ENCODE results near the gene PHF3. TPM values are rescaled to one million over a fixed set of nuclear protein-coding genes. Genes with fewer than 3 reads are reported as not detected.

The PHF3 gene
- total and polyA plus RNA-seq, 2 donors (not counting 1 experiment from before 2014, with no cell fraction given) = 13.5 to 111 TPM

GRCh38 chr6:63637865-63638445, 2.4 kb downstream of the PHF3 start:
- DNase-seq (no peak), ATAC-seq (ENCODE audit: low read depth) (no peak)
- Histone ChIP-seq H4K20me1 (ENCODE audit: control insufficient read depth, insufficient read depth, low read length, poor library complexity, severe bottlenecking) (peaks cover 39% of the 10 kb centered on the region), H3K4me1 (ENCODE audit: control insufficient read depth in 2 of 2, insufficient read depth in 2 of 2, low read length in 2 of 2) (peaks cover 18 to 41% of the 10 kb centered on the region in 2 donors), H3K4me2 (replicated peaks; ENCODE audit: low read depth, low read length, poor library complexity, severe bottlenecking) (peak overlapping the region; percentile 89), H3K9ac (ENCODE audit: low read length) (peak overlapping the region; percentile 18), H3K27me3 (replicated peaks in 1 of 4; ENCODE audit: control extremely low read depth in 1 of 4, control insufficient read depth in 3 of 4, insufficient read depth in 4 of 4, low read length in 3 of 4) (no peaks in the 10 kb centered on the region), H3K79me2 (ENCODE audit: control insufficient read depth, insufficient read depth, low read length) (peaks cover 80% of the 10 kb centered on the region), H3K27ac (ENCODE audit: low read length in 2 of 2) (no peak overlapping the region), H2AFZ (ENCODE audit: insufficient read depth, low read depth, low read length, poor library complexity, severe bottlenecking) (no peak overlapping the region), H3K36me3 (replicated peaks in 1 of 2; ENCODE audit: control extremely low read depth in 1 of 2, control insufficient read depth in 1 of 2, extremely low read depth in 1 of 2, insufficient read depth in 2 of 2, low read length in 1 of 2) (peaks cover 0 to 3% of the 10 kb centered on the region in 2 experiments), H3K9me3 (ENCODE audit: control extremely low read depth in 1 of 3, control insufficient read depth in 2 of 3, insufficient read depth in 1 of 3, low read length in 2 of 3) (no peaks in the 10 kb centered on the region), H3K4me3 (ENCODE audit: control extremely low read depth in 1 of 5, extremely low read depth in 1 of 5, insufficient read depth in 1 of 5, low read depth in 2 of 5, low read length in 4 of 5) (peak overlapping the region in 1 of 5 experiments; percentile 52)
- peaks cover 61% of the 10 kb centered on the region for H3K4me1 Mint-ChIP-seq
- ChIA-PET CTCF (interaction anchor here (0.8 to 1.0 kb wide), 4 partner anchors 39 to 64 kb away, joined by 3 to 5 read pairs (median 5); no protein-coding TSS in a partner anchor), POLR2A (no interaction called here)
- no CpG with 5 or more reads among the region's 2 CpGs for WGBS (ENCODE audit: insufficient coverage)
- no peaks in the 10 kb centered on the region for H3K27me3 Mint-ChIP-seq
- intact Hi-C loops (cut with micrococcal nuclease) = loop anchor here (2.0 kb wide), 1 partner anchor 45 kb away; no protein-coding TSS in a partner anchor
- no peak overlapping the region for H3K27ac Mint-ChIP-seq
- H3K9me3 Mint-ChIP-seq (ENCODE audit: insufficient read depth) = no peaks in the 10 kb centered on the region
- H3K4me3 Mint-ChIP-seq = peak overlapping the region; percentile 71
- TF ChIP-seq, protein P1, sequence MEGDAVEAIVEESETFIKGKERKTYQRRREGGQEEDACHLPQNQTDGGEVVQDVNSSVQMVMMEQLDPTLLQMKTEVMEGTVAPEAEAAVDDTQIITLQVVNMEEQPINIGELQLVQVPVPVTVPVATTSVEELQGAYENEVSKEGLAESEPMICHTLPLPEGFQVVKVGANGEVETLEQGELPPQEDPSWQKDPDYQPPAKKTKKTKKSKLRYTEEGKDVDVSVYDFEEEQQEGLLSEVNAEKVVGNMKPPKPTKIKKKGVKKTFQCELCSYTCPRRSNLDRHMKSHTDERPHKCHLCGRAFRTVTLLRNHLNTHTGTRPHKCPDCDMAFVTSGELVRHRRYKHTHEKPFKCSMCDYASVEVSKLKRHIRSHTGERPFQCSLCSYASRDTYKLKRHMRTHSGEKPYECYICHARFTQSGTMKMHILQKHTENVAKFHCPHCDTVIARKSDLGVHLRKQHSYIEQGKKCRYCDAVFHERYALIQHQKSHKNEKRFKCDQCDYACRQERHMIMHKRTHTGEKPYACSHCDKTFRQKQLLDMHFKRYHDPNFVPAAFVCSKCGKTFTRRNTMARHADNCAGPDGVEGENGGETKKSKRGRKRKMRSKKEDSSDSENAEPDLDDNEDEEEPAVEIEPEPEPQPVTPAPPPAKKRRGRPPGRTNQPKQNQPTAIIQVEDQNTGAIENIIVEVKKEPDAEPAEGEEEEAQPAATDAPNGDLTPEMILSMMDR (IDR thresholded peaks at IDR 0.05) = no peak

- no peak for ATAC-seq (ENCODE audit: low read depth)
- H3K9ac ChIP-seq (ENCODE audit: low read length) = no peak overlapping the region
- no peak overlapping the region for H3K27ac ChIP-seq (ENCODE audit: low read length in 2 of 2)
- TF ChIP-seq, protein P1 (IDR thresholded peaks at IDR 0.05) = no peak
- TF ChIP-seq EZH2 (IDR thresholded peaks at IDR 0.05; ENCODE audit: borderline replicate concordance, insufficient read depth, low read depth, low read length, poor library complexity, severe bottlenecking) = no peak
- Mint-ChIP-seq H3K9me3 (ENCODE audit: insufficient read depth) (no peaks in the 10 kb centered on the region), H3K27me3 (no peaks in the 10 kb centered on the region), H3K27ac (no peak overlapping the region), H3K4me3 (peak overlapping the region; percentile 38), H3K4me1 (peaks cover 74% of the 10 kb centered on the region)
- CTCF ChIA-PET = interaction anchor here (1.1 to 1.3 kb wide), 2 partner anchors 9 to 43 kb away, joined by 3 read pairs; no protein-coding TSS in a partner anchor
- no peaks in the 10 kb centered on the region for H3K9me3 ChIP-seq (ENCODE audit: control extremely low read depth in 1 of 3, control insufficient read depth in 2 of 3, insufficient read depth in 1 of 3, low read length in 2 of 3)
- no peaks in the 10 kb centered on the region for H3K27me3 ChIP-seq (replicated peaks in 1 of 4; ENCODE audit: control extremely low read depth in 1 of 4, control insufficient read depth in 3 of 4, insufficient read depth in 4 of 4, low read length in 3 of 4)
- DNase-seq = no peak
- H3K36me3 ChIP-seq (replicated peaks in 1 of 2; ENCODE audit: control extremely low read depth in 1 of 2, control insufficient read depth in 1 of 2, extremely low read depth in 1 of 2, insufficient read depth in 2 of 2, low read length in 1 of 2) = peaks cover 1 to 5% of the 10 kb centered on the region in 2 experiments
- peak overlapping the region; percentile 33 for H3K4me2 ChIP-seq (replicated peaks; ENCODE audit: low read depth, low read length, poor library complexity, severe bottlenecking)
- no CpG with 5 or more reads among the region's 2 CpGs for WGBS (ENCODE audit: insufficient coverage)
- peaks cover 97% of the 10 kb centered on the region for H3K79me2 ChIP-seq (ENCODE audit: control insufficient read depth, insufficient read depth, low read length)
- no peak overlapping the region for H3K4me3 ChIP-seq (ENCODE audit: control extremely low read depth in 1 of 5, extremely low read depth in 1 of 5, insufficient read depth in 1 of 5, low read depth in 2 of 5, low read length in 4 of 5)
- intact Hi-C loops (cut with micrococcal nuclease) = no loop called here
- H3K4me1 ChIP-seq (ENCODE audit: control insufficient read depth in 2 of 2, insufficient read depth in 2 of 2, low read length in 2 of 2) = peaks cover 18 to 43% of the 10 kb centered on the region in 2 donors
- peaks cover 57% of the 10 kb centered on the region for H4K20me1 ChIP-seq (ENCODE audit: control insufficient read depth, insufficient read depth, low read length, poor library complexity, severe bottlenecking)
- no peak overlapping the region for H2AFZ ChIP-seq (ENCODE audit: insufficient read depth, low read depth, low read length, poor library complexity, severe bottlenecking)
- POLR2A ChIA-PET = no interaction called here
These were observed 4.5 kb downstream of the PHF3 start for GRCh38 chr6:63640062-63640461.
